Uterus (tissue), 2 donors: ENCODE data around the gene GLB1L3.

Experiments
- CTCF ChIP-seq, 4 experiments: fragments of 200-600 bp in 2 of 4; fragments of 450-650 bp in 2 of 4; sonication (generic) in 2 of 4; IDR thresholded peaks; one replicate each; pipeline ENCODE4 v1.5.1; 2016 to 2019; ENCODE audit warnings: antibody characterized with exemption in 4 of 4, mild to moderate bottlenecking in 2 of 4, moderate library complexity in 1 of 4
- POLR2A ChIP-seq, 2 donors: fragments of 450-650 bp; IDR thresholded peaks; one replicate each; pipeline ENCODE4 v1.6.1; 2016; ENCODE audit warnings: antibody characterized with exemption in 2 of 2, mild to moderate bottlenecking in 1 of 2, moderate library complexity in 1 of 2

GRCh38 chr11:134235399-134235798 lies 40.8 kb upstream of the GLB1L3 start:
- TF ChIP-seq CTCF (IDR thresholded peaks at IDR 0.05) (no peak), POLR2A (IDR thresholded peaks at IDR 0.05) (no peak)
